GM23338 (cell line): ENCODE results near the gene CATSPER3. TPM values are rescaled to one million over a fixed set of nuclear protein-coding genes. Genes with fewer than 3 reads are reported as not detected.

ENCODE experiments used
- ATAC-seq: fragments of 200-7000 bp; cut with Tn5 transposase; 3 replicates; pipeline ENCODE4 v1.9.1; 2020
- DNase-seq: peaks from one replicate; pipeline ENCODE4 v3.0.0-alpha.2; 2015; ENCODE audit warnings: low spot score
- H2AFZ ChIP-seq: fragments of 200-600 bp; sonication (generic); 2 replicates; pipeline ENCODE4 v1.8.0; 2016; ENCODE audit warnings: antibody characterized with exemption, mild to moderate bottlenecking, moderate library complexity
- H3F3A ChIP-seq: fragments of 200-600 bp; sonication (generic); replicated peaks from 2 replicates; pipeline ENCODE4 v1.8.0; 2017; ENCODE audit warnings: antibody characterized with exemption, mixed run types, low read depth
- H3K27ac ChIP-seq: fragments of 200-600 bp; sonication (generic); 2 replicates; pipeline ENCODE4 v1.6.1; 2016; ENCODE audit warnings: low read depth
- H3K27me3 ChIP-seq: fragments of 200-600 bp; sonication (generic); 2 replicates; pipeline ENCODE4 v1.8.0; 2016; ENCODE audit warnings: mild to moderate bottlenecking, mixed run types, moderate library complexity; ENCODE audit not compliant: insufficient read depth
- H3K36me3 ChIP-seq: fragments of 200-600 bp; sonication (generic); 2 replicates; pipeline ENCODE4 v1.8.0; 2016; ENCODE audit warnings: mild to moderate bottlenecking; ENCODE audit not compliant: insufficient read depth
- H3K4me1 ChIP-seq: fragments of 200-600 bp; sonication (generic); 2 replicates; pipeline ENCODE4 v1.8.0; 2016; ENCODE audit warnings: mild to moderate bottlenecking, moderate library complexity; ENCODE audit not compliant: insufficient read depth
- H3K4me2 ChIP-seq: fragments of 200-600 bp; sonication (generic); 2 replicates; pipeline ENCODE4 v1.7.1; 2017; ENCODE audit warnings: mixed run types
- H3K4me3 ChIP-seq: fragments of 200-600 bp; sonication (generic); 2 replicates; pipeline ENCODE4 v1.6.1; 2016; ENCODE audit warnings: mixed run types
- H3K79me2 ChIP-seq: fragments of 200-600 bp; sonication (generic); replicated peaks from 2 replicates; pipeline ENCODE4 v1.8.0; 2017; ENCODE audit warnings: mild to moderate bottlenecking; ENCODE audit not compliant: insufficient read depth
- H3K9me2 ChIP-seq: fragments of 200-600 bp; sonication (generic); 2 replicates; pipeline ENCODE4 v1.8.0; 2017; ENCODE audit not compliant: insufficient read depth
- H4K20me1 ChIP-seq: fragments of 200-600 bp; sonication (generic); replicated peaks from 2 replicates; pipeline ENCODE4 v1.8.0; 2017; ENCODE audit warnings: mild to moderate bottlenecking; ENCODE audit not compliant: insufficient read depth
- H3K27ac Mint-ChIP-seq: 2 replicates; pipeline ENCODE4 v1.8.0; 2020; ENCODE audit warnings: inconsistent platforms, mild to moderate bottlenecking, moderate library complexity, mixed read lengths
- H3K27me3 Mint-ChIP-seq: 3 replicates; pipeline ENCODE4 v1.8.0; 2022; ENCODE audit warnings: low read depth, mild to moderate bottlenecking, moderate library complexity, mixed read lengths, inconsistent platforms; ENCODE audit not compliant: insufficient read depth, poor library complexity
- H3K36me3 Mint-ChIP-seq: 3 replicates; pipeline ENCODE4 v1.8.0; 2021; ENCODE audit warnings: low read depth, mild to moderate bottlenecking, inconsistent platforms, moderate library complexity, mixed read lengths
- H3K4me1 Mint-ChIP-seq: 3 replicates; pipeline ENCODE4 v1.8.0; 2020; ENCODE audit warnings: mild to moderate bottlenecking, inconsistent platforms, mixed read lengths
- H3K4me3 Mint-ChIP-seq: 3 replicates; pipeline ENCODE4 v1.8.0; 2021; ENCODE audit warnings: moderate library complexity, mild to moderate bottlenecking, inconsistent platforms, mixed read lengths
- H3K9me3 Mint-ChIP-seq: 3 replicates; pipeline ENCODE4 v1.8.0; 2020; ENCODE audit warnings: moderate library complexity, mild to moderate bottlenecking, inconsistent platforms, mixed read lengths
- EZH2 ChIP-seq: fragments of 200-600 bp; sonication (generic); IDR thresholded peaks from one replicate; pipeline ENCODE4 v1.8.0; 2017; ENCODE audit warnings: antibody characterized with exemption, mild to moderate bottlenecking, low read depth; ENCODE audit not compliant: unreplicated experiment
- JUNB ChIP-seq: IDR thresholded peaks from one replicate; pipeline ENCODE4 v1.6.1; 2016; ENCODE audit warnings: antibody characterized with exemption; ENCODE audit not compliant: unreplicated experiment
- POLR2AphosphoS5 ChIP-seq: IDR thresholded peaks from 2 replicates; pipeline ENCODE4 v1.6.1; 2016; ENCODE audit warnings: antibody characterized with exemption, low read depth
- ZNF331 ChIP-seq: fragments of 250-450 bp; sonication (Bioruptor Pico); IDR thresholded peaks from 2 replicates; pipeline ENCODE4 v1.5.0; 2020; ENCODE audit warnings: low read depth, mild to moderate bottlenecking, moderate library complexity
- polyA plus RNA-seq: library from polyadenylated mRNA; unstranded; fragments of >200 nt; fragmentation: Nextera tagmentation; extraction: Ambion mirVana; gene quantifications from 2 replicates; pipeline ENCODE4 v1.2.1, GENCODE V29; 2016
- total RNA-seq: library from RNA; depleted of rRNA; stranded (reverse); fragments of >200 nt; shearing (Covaris generic); gene quantifications from 2 replicates; pipeline ENCODE4 v1.2.3, GENCODE V29; 2014
- TF ChIP-seq, protein P1 (sequence below): IDR thresholded peaks from one replicate; pipeline ENCODE4 v1.6.1; 2018; ENCODE audit warnings: antibody characterized with exemption; ENCODE audit not compliant: unreplicated experiment

Gene CATSPER3
- total and polyA plus RNA-seq, 2 experiments from 2014 or later: 0.19 TPM; not detected in 1

DNA sequence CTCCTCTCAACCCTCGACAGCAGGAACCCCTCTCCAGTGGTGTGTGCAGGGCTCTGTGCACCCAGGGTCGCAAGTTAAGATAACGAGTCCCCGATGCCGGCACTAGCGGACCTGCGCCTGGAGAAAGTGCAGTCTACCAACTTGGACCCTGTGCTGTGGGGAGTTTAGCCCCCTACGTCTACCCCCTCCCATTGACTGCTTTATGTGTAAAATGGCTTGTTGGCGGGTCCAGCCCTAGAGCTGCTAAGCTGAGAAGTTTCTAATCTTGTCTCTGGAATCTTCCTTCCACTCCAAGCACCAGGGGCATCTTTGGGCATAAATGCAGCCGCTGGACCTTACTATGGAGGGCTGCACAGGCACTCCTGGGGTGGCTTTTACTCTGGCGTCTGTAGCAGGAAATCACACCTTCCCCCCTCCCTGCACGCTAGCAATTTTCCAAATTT is 73.5 kb downstream of the CATSPER3 start:
- Mint-ChIP-seq H3K27me3 (peaks cover 90% of the 10 kb centered on the region), H3K36me3 (no peaks in the 10 kb centered on the region), H3K9me3 (peaks cover 7% of the 10 kb centered on the region; the same call in 2 of the 3 replicates), H3K4me1 (peaks cover 7% of the 10 kb centered on the region), H3K27ac (no peak overlapping the region), H3K4me3 (peak overlapping the region; percentile 68)
- Histone ChIP-seq H3K4me2 (peak overlapping the region; percentile 83), H3K36me3 (no peaks in the 10 kb centered on the region), H3K79me2 (no peaks in the 10 kb centered on the region), H2AFZ (peak overlapping the region; percentile 95; the same call in 1 of the 2 replicates), H3K4me1 (no peaks in the 10 kb centered on the region; the same call in 1 of the 2 replicates), H4K20me1 (peaks cover 23% of the 10 kb centered on the region), H3K27ac (no peak overlapping the region), H3K4me3 (peak overlapping the region; percentile 55), H3K9me2 (no peaks in the 10 kb centered on the region), H3F3A (peaks cover 8% of the 10 kb centered on the region; the same call in 1 of the 2 replicates), H3K27me3 (peaks cover 100% of the 10 kb centered on the region)
- peak; percentile 32 for TF ChIP-seq EZH2
- no peak for TF ChIP-seq POLR2AphosphoS5
- DNase-seq (no peak), ATAC-seq (no peak)

DNA sequence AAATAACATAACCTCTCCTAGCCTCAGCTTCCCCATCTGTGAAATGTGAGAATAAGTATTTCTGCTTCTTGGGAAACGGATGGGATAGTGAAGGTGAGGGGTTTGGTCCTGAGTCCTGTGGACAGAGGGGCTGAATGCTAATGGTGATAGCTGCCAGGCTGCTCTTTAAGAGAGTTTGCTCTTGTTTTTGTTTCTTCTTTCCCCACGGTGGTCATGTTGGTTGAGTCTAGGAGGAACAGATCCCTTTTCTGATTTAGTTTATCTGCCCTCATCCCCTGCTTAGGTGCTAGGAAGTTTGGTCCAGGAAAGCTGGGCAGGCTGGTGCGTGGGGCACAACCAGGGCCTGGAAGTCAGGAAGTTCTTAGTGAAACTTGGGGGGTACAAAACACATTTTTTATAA is 74.0 kb downstream of the CATSPER3 start:
- DNase-seq: no peak
- Histone ChIP-seq H3F3A (peaks cover 8% of the 10 kb centered on the region; the same call in 1 of the 2 replicates), H3K36me3 (no peaks in the 10 kb centered on the region), H3K4me1 (no peaks in the 10 kb centered on the region; the same call in 1 of the 2 replicates), H3K4me2 (no peak overlapping the region), H3K27me3 (peaks cover 100% of the 10 kb centered on the region), H3K79me2 (no peaks in the 10 kb centered on the region), H3K4me3 (no peak overlapping the region), H3K9me2 (no peaks in the 10 kb centered on the region), H2AFZ (no peak overlapping the region), H4K20me1 (peaks cover 23% of the 10 kb centered on the region), H3K27ac (no peak overlapping the region)
- Mint-ChIP-seq H3K4me1 (peaks cover 7% of the 10 kb centered on the region), H3K4me3 (peak overlapping the region; percentile 68; the same call in 2 of the 3 replicates), H3K36me3 (no peaks in the 10 kb centered on the region), H3K27ac (no peak overlapping the region), H3K9me3 (peaks cover 7% of the 10 kb centered on the region; the same call in 2 of the 3 replicates), H3K27me3 (peaks cover 86% of the 10 kb centered on the region)
- no peak for ATAC-seq
- TF ChIP-seq JUNB (no peak), EZH2 (no peak)

DNA sequence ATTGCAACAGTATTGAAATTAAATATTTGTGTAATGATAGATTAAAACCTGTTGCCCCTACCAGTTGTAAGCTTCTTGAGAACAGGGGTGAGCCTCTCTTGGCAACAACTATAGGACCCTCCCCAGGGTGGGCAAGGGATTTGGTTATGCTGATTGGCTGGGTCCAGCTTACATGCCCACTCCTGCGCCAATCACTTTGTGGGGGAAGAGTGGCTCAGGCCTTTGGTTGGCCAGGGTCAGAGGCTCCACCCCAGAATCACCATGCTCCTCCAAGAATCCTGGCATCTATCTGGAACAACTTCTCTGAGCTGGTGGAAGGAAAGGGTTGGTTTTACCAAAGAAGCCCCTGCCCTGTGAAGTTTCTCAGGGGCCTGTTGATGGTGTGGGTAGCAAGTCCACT is 74.9 kb downstream of the CATSPER3 start:
- Mint-ChIP-seq H3K36me3 (no peaks in the 10 kb centered on the region), H3K9me3 (peaks cover 5% of the 10 kb centered on the region; the same call in 1 of the 3 replicates), H3K4me3 (no peak overlapping the region), H3K27me3 (peaks cover 84% of the 10 kb centered on the region), H3K27ac (no peak overlapping the region), H3K4me1 (peaks cover 7% of the 10 kb centered on the region)
- no peak overlapping the region for H3K4me2 ChIP-seq
- no peaks in the 10 kb centered on the region for H3K36me3 ChIP-seq
- no peak overlapping the region for H2AFZ ChIP-seq
- no peak overlapping the region for H3K4me3 ChIP-seq
- peak; percentile 2; the same call in 1 of the 3 replicates for ATAC-seq
- peaks cover 8% of the 10 kb centered on the region; the same call in 1 of the 2 replicates for H3F3A ChIP-seq
- no peak overlapping the region for H3K27ac ChIP-seq
- H3K4me1 ChIP-seq: no peaks in the 10 kb centered on the region; the same call in 1 of the 2 replicates
- TF ChIP-seq POLR2AphosphoS5 (no peak), ZNF331 (CRISPR knock-in tag) (no peak), EZH2 (no peak)
- TF ChIP-seq, protein P1, sequence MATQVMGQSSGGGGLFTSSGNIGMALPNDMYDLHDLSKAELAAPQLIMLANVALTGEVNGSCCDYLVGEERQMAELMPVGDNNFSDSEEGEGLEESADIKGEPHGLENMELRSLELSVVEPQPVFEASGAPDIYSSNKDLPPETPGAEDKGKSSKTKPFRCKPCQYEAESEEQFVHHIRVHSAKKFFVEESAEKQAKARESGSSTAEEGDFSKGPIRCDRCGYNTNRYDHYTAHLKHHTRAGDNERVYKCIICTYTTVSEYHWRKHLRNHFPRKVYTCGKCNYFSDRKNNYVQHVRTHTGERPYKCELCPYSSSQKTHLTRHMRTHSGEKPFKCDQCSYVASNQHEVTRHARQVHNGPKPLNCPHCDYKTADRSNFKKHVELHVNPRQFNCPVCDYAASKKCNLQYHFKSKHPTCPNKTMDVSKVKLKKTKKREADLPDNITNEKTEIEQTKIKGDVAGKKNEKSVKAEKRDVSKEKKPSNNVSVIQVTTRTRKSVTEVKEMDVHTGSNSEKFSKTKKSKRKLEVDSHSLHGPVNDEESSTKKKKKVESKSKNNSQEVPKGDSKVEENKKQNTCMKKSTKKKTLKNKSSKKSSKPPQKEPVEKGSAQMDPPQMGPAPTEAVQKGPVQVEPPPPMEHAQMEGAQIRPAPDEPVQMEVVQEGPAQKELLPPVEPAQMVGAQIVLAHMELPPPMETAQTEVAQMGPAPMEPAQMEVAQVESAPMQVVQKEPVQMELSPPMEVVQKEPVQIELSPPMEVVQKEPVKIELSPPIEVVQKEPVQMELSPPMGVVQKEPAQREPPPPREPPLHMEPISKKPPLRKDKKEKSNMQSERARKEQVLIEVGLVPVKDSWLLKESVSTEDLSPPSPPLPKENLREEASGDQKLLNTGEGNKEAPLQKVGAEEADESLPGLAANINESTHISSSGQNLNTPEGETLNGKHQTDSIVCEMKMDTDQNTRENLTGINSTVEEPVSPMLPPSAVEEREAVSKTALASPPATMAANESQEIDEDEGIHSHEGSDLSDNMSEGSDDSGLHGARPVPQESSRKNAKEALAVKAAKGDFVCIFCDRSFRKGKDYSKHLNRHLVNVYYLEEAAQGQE: no peak
- peaks cover 23% of the 10 kb centered on the region for H4K20me1 ChIP-seq
- peaks cover 98% of the 10 kb centered on the region for H3K27me3 ChIP-seq
- H3K9me2 ChIP-seq: no peaks in the 10 kb centered on the region
- H3K79me2 ChIP-seq: no peaks in the 10 kb centered on the region
- DNase-seq: peak; percentile 37
